C4-2B (cell line): ENCODE data around the gene ZBTB14.

Experiments used
- H3K27ac ChIP-seq: fragments of 450-650 bp; 2 replicates; pipeline ENCODE4 v1.5.1; 2017
- ZFX ChIP-seq: fragments of 450-650 bp; IDR thresholded peaks from 2 replicates; pipeline ENCODE4 v1.6.1; 2017
- TF ChIP-seq, protein P1 (sequence below): fragments of 450-650 bp; conservative IDR thresholded peaks from 2 replicates; pipeline ENCODE4 v1.5.1; 2017; ENCODE audit warnings: mild to moderate bottlenecking

Gene ZBTB14

DNA sequence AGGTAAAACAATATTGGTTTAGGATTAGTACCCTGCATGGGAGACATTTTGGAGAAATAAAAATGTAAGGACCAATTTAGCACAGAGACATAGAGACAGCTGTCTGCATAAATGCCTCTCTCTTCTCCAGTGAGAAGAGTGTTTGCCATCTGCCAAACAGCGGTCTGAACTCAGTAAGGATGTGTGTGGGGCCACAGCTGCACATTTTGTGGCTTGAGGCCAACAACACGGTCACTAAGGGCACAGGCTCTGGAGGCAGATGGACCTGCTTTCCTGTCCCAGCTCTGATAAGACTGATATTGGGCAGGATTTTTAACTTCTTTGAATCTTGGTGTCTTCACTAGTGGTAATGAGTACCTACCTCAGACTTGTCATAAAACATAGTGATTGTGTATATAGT is 10.2 kb downstream of the ZBTB14 start:
- H3K27ac ChIP-seq = no peak overlapping the region
- no peak for TF ChIP-seq ZFX
- TF ChIP-seq, protein P1, sequence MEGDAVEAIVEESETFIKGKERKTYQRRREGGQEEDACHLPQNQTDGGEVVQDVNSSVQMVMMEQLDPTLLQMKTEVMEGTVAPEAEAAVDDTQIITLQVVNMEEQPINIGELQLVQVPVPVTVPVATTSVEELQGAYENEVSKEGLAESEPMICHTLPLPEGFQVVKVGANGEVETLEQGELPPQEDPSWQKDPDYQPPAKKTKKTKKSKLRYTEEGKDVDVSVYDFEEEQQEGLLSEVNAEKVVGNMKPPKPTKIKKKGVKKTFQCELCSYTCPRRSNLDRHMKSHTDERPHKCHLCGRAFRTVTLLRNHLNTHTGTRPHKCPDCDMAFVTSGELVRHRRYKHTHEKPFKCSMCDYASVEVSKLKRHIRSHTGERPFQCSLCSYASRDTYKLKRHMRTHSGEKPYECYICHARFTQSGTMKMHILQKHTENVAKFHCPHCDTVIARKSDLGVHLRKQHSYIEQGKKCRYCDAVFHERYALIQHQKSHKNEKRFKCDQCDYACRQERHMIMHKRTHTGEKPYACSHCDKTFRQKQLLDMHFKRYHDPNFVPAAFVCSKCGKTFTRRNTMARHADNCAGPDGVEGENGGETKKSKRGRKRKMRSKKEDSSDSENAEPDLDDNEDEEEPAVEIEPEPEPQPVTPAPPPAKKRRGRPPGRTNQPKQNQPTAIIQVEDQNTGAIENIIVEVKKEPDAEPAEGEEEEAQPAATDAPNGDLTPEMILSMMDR = no peak

DNA sequence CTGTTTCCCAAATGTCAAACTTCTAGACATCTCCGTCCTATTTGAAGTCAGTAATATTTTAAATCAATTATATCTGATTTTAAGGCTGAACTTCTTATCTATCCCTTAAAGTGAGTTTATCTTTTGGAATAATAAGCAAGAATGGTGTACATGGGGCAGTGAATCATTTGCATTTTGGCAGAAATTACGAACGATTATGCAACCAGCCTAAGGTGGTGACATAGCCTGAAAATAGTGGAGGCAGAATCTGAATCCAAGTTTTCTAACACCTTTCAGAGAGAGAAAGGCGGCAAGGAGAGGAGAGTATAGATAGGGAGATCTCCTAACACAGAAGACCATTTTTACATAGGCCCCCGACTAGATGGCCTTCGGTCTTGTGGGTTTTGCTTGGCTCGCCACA is 10.7 kb downstream of the ZBTB14 start:
- TF ChIP-seq, protein P1 = no peak
- no peak for TF ChIP-seq ZFX
- no peak overlapping the region for H3K27ac ChIP-seq

DNA sequence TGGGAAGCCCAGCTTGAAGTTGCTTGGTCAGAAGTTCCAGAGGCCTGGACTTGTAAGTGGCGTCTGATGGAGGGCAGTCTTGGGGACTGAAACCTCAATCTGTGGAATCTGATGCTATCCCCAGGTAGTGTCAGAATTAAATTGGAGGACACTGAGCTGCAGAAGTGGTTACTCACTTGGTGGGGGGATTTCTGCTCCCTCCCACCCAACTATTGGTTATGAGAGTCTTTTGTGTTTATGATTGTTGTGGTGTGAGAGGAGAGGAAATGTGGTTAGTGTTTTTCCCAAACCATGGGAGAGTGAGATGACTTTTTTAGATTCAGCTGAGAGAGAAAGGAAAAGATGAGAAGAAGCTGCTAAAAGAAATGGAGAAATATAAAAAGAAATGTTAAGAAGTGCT is 12.8 kb downstream of the ZBTB14 start:
- no peak overlapping the region for H3K27ac ChIP-seq
- no peak for TF ChIP-seq ZFX
- TF ChIP-seq, protein P1 = no peak

DNA sequence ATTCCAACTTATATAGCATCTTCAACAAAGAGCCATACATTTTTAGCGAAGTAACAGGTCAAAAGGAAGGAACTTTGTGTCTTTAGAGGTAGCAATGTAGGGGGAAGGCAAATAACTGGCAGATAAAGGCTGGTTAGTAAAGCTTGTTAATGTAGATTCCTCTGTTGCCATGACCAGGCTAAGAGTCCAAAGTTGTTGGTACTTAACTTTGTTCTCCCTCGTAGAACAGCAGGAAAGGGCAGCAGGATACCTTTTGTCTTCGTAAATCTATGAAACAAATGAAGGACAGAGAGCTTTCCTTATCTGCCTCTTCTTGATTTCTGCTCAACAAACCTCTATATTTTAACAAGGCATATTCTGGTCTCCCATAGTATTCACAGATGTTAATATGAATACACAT is 18.6 kb downstream of the ZBTB14 start:
- TF ChIP-seq, protein P1 = no peak
- TF ChIP-seq ZFX = no peak
- no peak overlapping the region for H3K27ac ChIP-seq

DNA sequence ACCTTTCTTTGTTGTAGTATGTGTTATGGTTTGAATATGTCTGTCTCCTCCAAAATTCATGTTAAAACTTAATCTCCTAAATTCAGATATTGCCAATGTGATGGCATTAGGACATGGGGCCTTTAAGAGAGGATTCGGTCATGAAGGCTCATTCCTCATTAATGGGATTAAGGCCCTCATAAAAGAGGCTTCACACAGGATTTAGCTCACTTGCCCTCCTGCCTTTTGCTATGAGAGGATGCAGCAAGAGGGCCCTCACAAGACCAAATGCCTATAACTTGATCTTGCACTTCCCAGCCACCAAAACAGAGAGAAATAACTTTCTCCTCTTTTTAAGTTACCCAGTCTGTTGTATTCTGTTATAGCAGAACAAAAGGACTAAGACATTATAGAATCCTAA is 19.7 kb downstream of the ZBTB14 start:
- no peak overlapping the region for H3K27ac ChIP-seq
- no peak for TF ChIP-seq ZFX
- TF ChIP-seq, protein P1 = no peak

DNA sequence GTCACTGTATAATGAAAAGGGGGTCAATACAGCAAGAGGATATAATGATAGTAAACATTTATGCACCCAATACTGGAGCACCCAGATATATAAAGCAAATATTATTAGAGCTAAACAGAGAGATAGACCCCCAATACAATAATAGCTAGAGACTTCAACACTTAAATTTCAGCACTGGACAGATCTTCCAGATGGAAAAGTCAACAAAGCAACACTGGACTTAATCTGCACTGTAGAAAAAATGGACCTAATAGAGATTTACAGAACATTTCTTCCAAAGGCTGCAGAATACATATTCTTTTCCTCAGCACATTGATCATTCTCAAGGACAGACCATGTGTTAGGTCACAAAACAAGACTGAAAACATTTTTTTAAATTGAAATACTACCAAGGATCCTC is 26.7 kb downstream of the ZBTB14 start:
- no peak overlapping the region for H3K27ac ChIP-seq
- TF ChIP-seq, protein P1 = no peak
- TF ChIP-seq ZFX = no peak

DNA sequence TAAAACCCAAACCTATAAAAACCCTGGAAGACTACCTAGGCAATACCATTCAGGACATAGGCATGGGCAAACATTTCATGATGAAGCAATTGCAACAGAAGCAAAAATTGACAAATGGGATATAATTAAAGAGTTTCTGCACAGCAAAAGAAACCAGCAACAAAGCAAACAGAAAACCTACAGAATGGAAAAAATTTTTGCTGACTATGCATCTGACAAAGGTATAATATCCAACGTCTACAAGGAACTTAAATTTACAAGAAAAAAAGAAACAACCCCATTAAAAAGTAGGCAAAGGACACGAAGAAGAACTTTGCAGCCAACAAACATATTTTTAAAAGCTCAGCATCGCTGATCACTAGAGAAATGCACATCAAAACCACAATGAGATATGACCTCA is 28.8 kb downstream of the ZBTB14 start:
- TF ChIP-seq, protein P1 = no peak
- no peak for TF ChIP-seq ZFX
- no peak overlapping the region for H3K27ac ChIP-seq
